Hematopoietic multipotent progenitor cell (in vitro differentiated cells): ENCODE results near the gene NKAIN1. TPM values are rescaled to one million over a fixed set of nuclear protein-coding genes. Genes with fewer than 3 reads are reported as not detected.

Experiments
- DNase-seq, 3 donors: peaks; one replicate each; pipeline ENCODE4 v3.0.0-alpha.2; 2011 to 2015; ENCODE audit warnings: low read depth in 2 of 3, low spot score in 2 of 3
- total RNA-seq: library from RNA; depleted of rRNA; stranded (reverse); fragments of >200 nt; gene quantifications from one replicate; pipeline ENCODE4 v1.2.3, GENCODE V29; 2012

Gene NKAIN1
- total RNA-seq, 1 donor: under 0.01 TPM

- no peak for DNase-seq
Measured at GRCh38 chr1:31234123-31234708, 5.5 kb downstream of the NKAIN1 start.

- no peak for DNase-seq
Measured at GRCh38 chr1:31232689-31233088, 7.0 kb downstream of the NKAIN1 start.

- DNase-seq: no peak
Measured at GRCh38 chr1:31231802-31232201, 7.9 kb downstream of the NKAIN1 start.

- DNase-seq: no peak
Measured at GRCh38 chr1:31230378-31230777, 9.3 kb downstream of the NKAIN1 start.

GRCh38 chr1:31228986-31229385 lies 10.7 kb downstream of the NKAIN1 start:
- no peak for DNase-seq

DNA sequence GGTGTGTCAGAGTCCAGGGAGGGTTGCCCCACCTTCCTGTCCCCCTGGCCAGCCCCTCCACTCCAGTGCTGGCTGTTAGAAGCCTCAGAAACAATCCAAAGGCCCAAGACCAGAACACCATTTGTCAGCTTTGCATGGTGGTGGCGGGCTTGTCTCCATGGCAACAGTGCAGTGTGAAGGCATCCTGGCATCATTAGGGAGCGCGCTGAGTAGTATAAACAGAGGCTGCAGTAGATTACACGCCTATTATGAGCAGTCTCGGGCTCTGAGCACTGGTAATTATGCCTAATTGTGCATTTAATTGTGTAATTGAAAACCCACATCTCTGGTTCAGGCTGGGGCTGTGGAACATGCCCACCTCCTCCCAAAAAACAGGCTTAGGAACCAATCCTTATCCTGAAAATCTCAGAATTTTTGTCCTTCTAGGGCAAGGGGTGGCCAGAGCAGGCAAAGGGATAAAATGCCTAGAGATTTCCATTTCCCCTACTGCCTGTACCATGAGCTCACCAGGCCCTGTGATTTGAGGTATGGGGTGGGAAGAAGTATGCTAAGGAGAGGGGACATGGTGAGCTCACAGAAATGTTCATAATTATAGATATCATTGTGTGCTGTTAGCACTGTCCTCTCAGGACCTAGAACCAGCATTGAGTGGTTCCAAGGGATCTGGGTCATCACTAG lies 11.7 kb downstream of the NKAIN1 start:
- no peak for DNase-seq

DNA sequence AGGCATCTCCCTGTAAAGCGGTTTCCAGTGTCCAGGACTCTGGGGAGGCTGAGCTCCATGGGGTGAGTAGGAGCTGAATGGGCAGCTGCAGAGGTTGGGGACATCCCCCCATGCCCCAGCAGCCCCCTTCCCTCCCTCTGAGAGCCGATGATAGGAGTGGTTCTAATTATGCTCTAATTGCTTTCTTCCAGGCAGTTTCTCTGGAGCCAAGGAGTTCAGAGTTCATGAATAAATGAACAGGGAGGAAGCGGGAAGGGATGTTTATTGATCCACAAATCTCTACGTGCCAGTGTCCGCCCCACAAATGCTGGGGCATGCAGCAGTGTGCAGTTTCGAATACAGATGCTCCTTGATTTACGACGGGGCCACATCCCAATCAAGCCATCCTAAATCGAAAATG lies 15.6 kb downstream of the NKAIN1 start:
- no peak for DNase-seq

DNA sequence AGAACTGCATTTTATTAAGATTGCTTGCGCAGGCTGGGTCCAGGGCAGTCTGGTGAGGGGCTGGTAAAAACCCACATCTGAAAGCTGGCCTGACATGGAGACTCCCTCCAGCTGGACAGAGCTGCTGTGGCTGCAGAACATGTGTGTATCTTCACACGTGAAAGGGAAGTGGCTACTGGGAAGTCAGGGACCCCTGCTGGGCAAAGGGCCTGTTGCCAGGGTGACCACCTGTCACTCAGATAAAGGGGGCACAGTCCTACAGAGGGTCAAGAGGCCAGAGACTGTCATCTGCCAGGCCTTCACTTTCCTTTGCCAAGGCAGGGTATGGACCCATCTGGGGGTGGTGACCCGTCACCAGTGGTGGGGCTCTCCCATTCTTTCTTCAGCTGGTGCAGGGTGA lies 17.5 kb downstream of the NKAIN1 start:
- no peak for DNase-seq

DNA sequence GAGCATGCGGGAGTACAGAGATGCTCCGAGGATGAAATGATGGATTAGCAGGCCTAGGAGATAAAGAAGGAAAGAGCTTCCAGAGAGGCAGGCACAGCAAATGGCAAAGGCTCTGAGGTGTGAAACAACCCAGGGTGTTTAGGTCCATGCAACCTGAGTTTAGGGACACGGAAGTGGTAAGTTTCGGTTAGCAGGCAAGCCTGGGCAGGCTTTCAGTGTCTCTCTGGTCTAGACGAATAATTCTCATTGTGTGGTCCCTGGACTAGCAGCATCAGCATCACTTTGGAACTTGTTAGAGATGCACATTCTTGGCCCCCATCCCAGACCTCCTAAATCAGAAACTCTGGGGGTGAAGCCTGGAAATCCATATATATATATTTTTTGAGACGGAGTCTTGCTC lies 18.6 kb downstream of the NKAIN1 start:
- no peak for DNase-seq

GRCh38 chr1:31219489-31219888 lies 20.2 kb downstream of the NKAIN1 start:
- DNase-seq: no peak

- DNase-seq: no peak
Measured at GRCh38 chr1:31218705-31219104, 21.0 kb downstream of the NKAIN1 start.

DNA sequence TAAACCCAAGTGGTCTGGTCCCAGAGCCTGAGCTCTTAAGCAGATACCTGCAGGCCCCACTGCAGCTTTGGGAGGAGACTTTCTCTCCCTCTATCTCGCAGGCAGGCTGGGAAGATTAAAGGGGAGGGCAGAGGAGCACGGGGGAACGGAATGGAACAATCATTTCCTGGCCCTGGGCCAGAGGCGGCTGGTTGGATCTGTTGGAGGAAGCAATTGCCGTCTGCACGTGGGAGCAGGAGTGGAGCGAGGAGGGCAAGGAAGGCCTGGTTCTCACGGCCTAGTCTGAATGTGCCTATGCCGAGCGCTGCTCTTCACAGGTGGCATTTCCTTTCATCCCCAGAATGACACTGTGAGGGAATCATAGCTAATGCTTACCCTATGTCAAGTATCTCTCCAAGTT lies 23.7 kb downstream of the NKAIN1 start:
- peak in 1 of 3 donors; percentile 35 for DNase-seq

GRCh38 chr1:31215065-31215570 lies 24.6 kb downstream of the NKAIN1 start:
- DNase-seq: no peak

DNA sequence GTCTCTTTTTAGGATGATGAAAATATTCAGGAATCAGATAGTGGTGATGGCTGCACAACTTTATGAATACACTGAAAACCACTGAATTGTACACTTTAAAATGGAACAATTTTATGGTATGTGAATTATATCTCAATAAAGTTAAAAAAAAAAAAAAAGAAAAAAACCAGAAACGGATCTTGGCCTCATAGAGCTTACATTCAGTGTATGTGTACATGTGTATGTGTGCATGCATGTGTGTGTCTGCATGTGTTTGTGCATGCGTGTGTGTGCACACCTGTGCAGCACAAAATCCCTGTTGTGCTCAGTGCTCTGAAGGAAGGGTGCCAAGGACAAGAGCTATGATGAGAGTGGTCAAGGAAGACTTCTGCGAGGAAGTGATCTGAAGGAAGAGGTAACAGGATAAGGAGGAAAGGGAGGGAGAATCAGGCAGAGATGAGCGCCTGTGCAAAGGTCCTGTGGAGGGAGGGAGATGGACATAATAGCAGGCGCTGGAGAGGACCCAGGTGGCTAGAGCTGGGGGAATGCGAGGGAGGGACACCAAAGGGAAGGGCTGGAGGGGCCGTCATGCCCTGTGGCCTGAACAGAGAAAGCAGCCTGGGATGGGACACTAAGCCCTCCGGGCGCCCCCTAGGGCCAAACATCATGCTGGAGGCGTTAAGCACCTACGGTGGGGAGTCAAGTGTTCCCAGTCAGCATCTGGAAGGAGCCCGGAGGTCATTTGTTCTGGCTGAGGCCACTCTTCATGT lies 25.2 kb downstream of the NKAIN1 start:
- DNase-seq: no peak

- DNase-seq: no peak
Measured at GRCh38 chr1:31208361-31208945, 31.2 kb downstream of the NKAIN1 start.

GRCh38 chr1:31207569-31207968 lies 32.1 kb downstream of the NKAIN1 start:
- DNase-seq: no peak

DNA sequence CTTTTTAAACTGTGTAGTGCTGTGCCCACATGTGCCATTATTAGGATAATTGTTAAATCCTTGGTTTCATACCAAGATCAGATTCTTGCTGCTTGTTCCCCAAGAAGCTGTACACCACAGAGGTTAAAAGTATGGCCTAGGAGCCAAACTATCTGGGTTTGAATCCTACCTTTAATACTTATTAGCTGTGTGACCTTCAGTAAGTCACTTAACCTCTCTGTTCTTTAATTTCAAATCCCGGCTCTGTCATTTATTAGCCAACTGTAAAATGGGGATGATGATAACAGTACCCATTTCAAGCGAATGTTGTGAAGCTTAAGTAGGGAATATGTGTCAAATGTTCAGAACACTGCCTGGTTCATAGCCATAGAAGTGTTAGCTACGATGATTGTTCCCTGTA lies 32.6 kb downstream of the NKAIN1 start:
- DNase-seq: no peak

DNA sequence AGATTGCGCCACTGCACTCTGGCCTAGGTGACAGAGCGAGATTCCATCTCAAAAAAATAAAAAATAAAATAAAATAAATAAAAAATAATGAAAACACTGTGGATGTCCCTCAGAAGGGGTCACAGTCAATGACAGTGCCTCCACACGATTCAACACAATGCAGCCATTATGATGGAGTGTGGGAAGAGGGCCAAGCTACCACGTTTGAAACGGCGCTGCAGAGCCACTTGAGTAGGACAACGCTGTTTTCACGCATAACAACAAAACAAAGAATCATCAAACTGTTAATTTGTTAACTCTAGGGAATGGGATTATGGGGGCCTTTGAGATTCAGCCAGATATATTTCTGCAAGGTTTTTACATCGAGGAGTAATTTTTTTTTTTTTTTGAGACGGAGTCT lies 36.5 kb downstream of the NKAIN1 start:
- no peak for DNase-seq

GRCh38 chr1:31201931-31202360 lies 37.7 kb downstream of the NKAIN1 start:
- DNase-seq: no peak

- DNase-seq: no peak
Measured at GRCh38 chr1:31199949-31200348, 39.7 kb downstream of the NKAIN1 start.

GRCh38 chr1:31199236-31199790 lies 40.4 kb downstream of the NKAIN1 start:
- no peak for DNase-seq
